Measurements from ENCODE around the gene DDO. TPM values are rescaled to one million over a fixed set of nuclear protein-coding genes. Genes with fewer than 3 reads are reported as not detected.

DDO gene
- total and polyA plus RNA-seq, 2 of the 8 experiments (the other 6 are each of a cell fraction or from before 2014, with no cell fraction given) = not detected

GRCh38 chr6:110345025-110345424 is 70.3 kb downstream of the DDO start:
- Histone ChIP-seq H2BK12ac (ENCODE audit: low read depth, low read length) (no peak overlapping the region), H3K27ac (ENCODE audit: low read depth, low read length) (no peak overlapping the region), H3K4ac (replicated peaks; ENCODE audit: insufficient read length, low read depth, low read length) (no peak overlapping the region), H3K14ac (ENCODE audit: insufficient read length) (no peak overlapping the region), H4K5ac (ENCODE audit: insufficient read length, low read depth, low read length) (no peak overlapping the region), H4K20me1 (replicated peaks in 1 of 2; ENCODE audit: control insufficient read depth in 1 of 2, insufficient read depth in 2 of 2, low read length in 2 of 2) (no peaks in the 10 kb centered on the region), H4K8ac (ENCODE audit: extremely low read depth, insufficient read depth, low read length) (no peak overlapping the region), H3K4me1 (replicated peaks in 1 of 4; ENCODE audit: control insufficient read depth in 3 of 4, insufficient read depth in 4 of 4, low read length in 3 of 4) (no peaks in the 10 kb centered on the region; a peak in 1 of 7 replicates), H3K9ac (replicated peaks in 1 of 4; ENCODE audit: extremely low read depth in 1 of 4, low read depth in 3 of 4, low read length in 3 of 4) (no peak overlapping the region), H2BK120ac (replicated peaks; ENCODE audit: low read depth, low read length) (no peak overlapping the region), H3K79me2 (ENCODE audit: control insufficient read depth in 1 of 2, insufficient read depth in 2 of 2, low read length in 2 of 2) (no peaks in the 10 kb centered on the region), H3K23ac (ENCODE audit: insufficient read length) (no peak overlapping the region), H3K36me3 (ENCODE audit: control insufficient read depth in 2 of 4, insufficient read depth in 4 of 4, low read length in 3 of 4) (no peaks in the 10 kb centered on the region), H3K27me3 (replicated peaks in 1 of 4; ENCODE audit: control insufficient read depth in 3 of 4, extremely low read depth in 1 of 4, insufficient read depth in 3 of 4, low read length in 3 of 4) (no peaks in the 10 kb centered on the region), H3K9me3 (ENCODE audit: insufficient read depth in 2 of 2, low read depth in 1 of 2, low read length in 1 of 2) (no peaks in the 10 kb centered on the region), H3K79me1 (ENCODE audit: low read depth, low read length) (no peaks in the 10 kb centered on the region), H2BK20ac (ENCODE audit: low read length) (no peak overlapping the region), H3K4me2 (ENCODE audit: insufficient read depth in 1 of 2, low read depth in 2 of 2, low read length in 2 of 2) (no peak overlapping the region), H2BK5ac (ENCODE audit: low read depth, low read length) (no peak overlapping the region), H2AFZ (ENCODE audit: low read length) (no peak overlapping the region), H3K18ac (ENCODE audit: extremely low read depth, low read length) (no peak overlapping the region), H3K56ac (replicated peaks; ENCODE audit: insufficient read length, low read depth, low read length) (no peak overlapping the region), H2AK5ac (ENCODE audit: low read depth, low read length) (no peak overlapping the region), H4K91ac (replicated peaks; ENCODE audit: insufficient read length, low read length) (no peak overlapping the region), H2BK15ac (ENCODE audit: low read length) (no peak overlapping the region), H3K23me2 (ENCODE audit: low read depth, low read length) (no peaks in the 10 kb centered on the region), H3K4me3 (ENCODE audit: extremely low read depth in 1 of 4, insufficient read depth in 2 of 4, low read depth in 3 of 4, low read length in 4 of 4) (no peak overlapping the region)
- ChIA-PET CTCF (ENCODE audit: partially characterized antibody) (interaction anchor here (0.9 to 3.5 kb wide), 3 partner anchors 9 to 46 kb away, joined by 4 to 10 read pairs (median 4); no protein-coding TSS in a partner anchor), POLR2A (ENCODE audit: partially characterized antibody) (interaction anchor here (1.3 kb wide), 1 partner anchor 17 kb away, joined by 3 read pairs; no protein-coding TSS in a partner anchor)
- FAIRE-seq (no peak), DNase-seq (ENCODE audit: low read depth in 1 of 2, low spot score in 2 of 2) (no peak)
- 87% methylated on average over 4 of the region's 4 CpGs; no CpG with 5 or more reads in 1 of the 2 experiments for WGBS, 2 experiments (ENCODE audit: extremely low coverage in 1 of 2, insufficient coverage in 1 of 2, insufficient read length in 1 of 2, insufficient replicate concordance in 2 of 2, low coverage in 1 of 2, low lambda C conversion rate in 2 of 2, missing lambda C conversion rate in 1 of 2)
- TF ChIP-seq SP4 (IDR thresholded peaks at IDR 0.05; ENCODE audit: low read length) (no peak), RNF2 (IDR thresholded peaks at IDR 0.05; ENCODE audit: borderline replicate concordance, low read depth, low read length, missing control alignments, poor library complexity, severe bottlenecking) (no peak), HDAC6 (IDR thresholded peaks at IDR 0.05; ENCODE audit: low read depth, low read length) (no peak), ATF2 (IDR thresholded peaks at IDR 0.05; ENCODE audit: low read length) (no peak), SIN3A (conservative IDR thresholded peaks at IDR 0.05 in 1 of 2, IDR thresholded peaks at IDR 0.05 in 1 of 2; ENCODE audit: low read depth in 1 of 2, low read length in 2 of 2) (no peak), NANOG (IDR thresholded peaks at IDR 0.05; ENCODE audit: insufficient read depth, low read depth, low read length, poor library complexity, severe bottlenecking) (no peak), ATF3 (IDR thresholded peaks at IDR 0.05; ENCODE audit: insufficient read depth, low read depth, low read length) (no peak), JUND (IDR thresholded peaks at IDR 0.05; ENCODE audit: low read length) (no peak), USF2 (IDR thresholded peaks at IDR 0.05; ENCODE audit: low read length) (no peak), TCF12 (IDR thresholded peaks at IDR 0.05; ENCODE audit: low read depth, low read length) (no peak)
